SK-N-MC (cell line): Measurements from ENCODE around the gene ST8SIA6.

Experiments used
- EZH2 ChIP-seq: fragments of 200-600 bp; sonication (generic); IDR thresholded peaks from one replicate; pipeline ENCODE4 v1.6.1; 2017; ENCODE audit warnings: antibody characterized with exemption
- POLR2AphosphoS5 ChIP-seq: IDR thresholded peaks from 2 replicates; pipeline ENCODE4 v1.6.1; 2012; ENCODE audit warnings: mild to moderate bottlenecking, low read depth, low read length, borderline replicate concordance

DNA sequence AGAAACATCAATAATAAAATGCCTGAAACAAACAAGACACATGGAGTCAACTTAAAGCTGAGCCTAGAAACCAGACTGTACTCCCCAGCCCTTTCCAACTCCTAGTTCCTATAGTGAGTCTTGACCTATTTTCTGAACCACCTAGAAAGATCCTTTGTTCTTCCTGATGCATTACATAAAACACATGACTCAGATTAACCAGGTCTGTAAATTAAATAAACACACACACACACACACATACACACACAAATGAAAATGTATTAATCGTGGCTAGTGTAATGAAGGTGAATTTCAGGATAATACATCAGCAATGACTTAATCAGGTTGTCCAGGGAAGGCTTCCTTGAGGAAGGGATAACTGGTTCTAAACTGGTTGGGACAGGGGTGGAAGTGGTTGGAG lies 104.7 kb downstream of the ST8SIA6 start:
- TF ChIP-seq POLR2AphosphoS5, result no peak
- TF ChIP-seq EZH2, result no peak
